HEK293 (cell line): ENCODE measurements around the gene MYBPH.

Experiments
- MYNN ChIP-seq: fragments of 450-650 bp; formaldehyde crosslinking; IDR thresholded peaks from 2 replicates; pipeline ENCODE4 v1.5.1; 2016; ENCODE audit warnings: missing biosample characterization, missing genetic modification characterization, borderline replicate concordance
- ZBTB11 ChIP-seq: fragments of 450-650 bp; formaldehyde crosslinking; conservative IDR thresholded peaks from 2 replicates; pipeline ENCODE4 v1.5.1; 2016; ENCODE audit warnings: low read depth, missing biosample characterization, missing genetic modification characterization
- ZBTB49 ChIP-seq: fragments of 450-650 bp; formaldehyde crosslinking; IDR thresholded peaks from 2 replicates; pipeline ENCODE4 v1.5.1; 2016; ENCODE audit warnings: missing biosample characterization, missing genetic modification characterization, low read depth
- ZNF24 ChIP-seq: fragments of 450-650 bp; formaldehyde crosslinking; IDR thresholded peaks from 2 replicates; pipeline ENCODE4 v1.5.1; 2016; ENCODE audit warnings: missing biosample characterization, missing genetic modification characterization
- ZNF521 ChIP-seq: fragments of 450-650 bp; formaldehyde crosslinking; IDR thresholded peaks from 2 replicates; pipeline ENCODE4 v1.5.1; 2017; ENCODE audit warnings: missing biosample characterization, mild to moderate bottlenecking, missing genetic modification characterization
- ZSCAN16 ChIP-seq: fragments of 450-650 bp; formaldehyde crosslinking; IDR thresholded peaks from 2 replicates; pipeline ENCODE4 v1.5.1; 2016; ENCODE audit warnings: missing biosample characterization, missing genetic modification characterization
- TF ChIP-seq, protein P1 (sequence below): fragments of 450-650 bp; formaldehyde crosslinking; IDR thresholded peaks from 2 replicates; pipeline ENCODE4 v1.5.1; 2016; ENCODE audit warnings: missing biosample characterization, missing genetic modification characterization

DNA sequence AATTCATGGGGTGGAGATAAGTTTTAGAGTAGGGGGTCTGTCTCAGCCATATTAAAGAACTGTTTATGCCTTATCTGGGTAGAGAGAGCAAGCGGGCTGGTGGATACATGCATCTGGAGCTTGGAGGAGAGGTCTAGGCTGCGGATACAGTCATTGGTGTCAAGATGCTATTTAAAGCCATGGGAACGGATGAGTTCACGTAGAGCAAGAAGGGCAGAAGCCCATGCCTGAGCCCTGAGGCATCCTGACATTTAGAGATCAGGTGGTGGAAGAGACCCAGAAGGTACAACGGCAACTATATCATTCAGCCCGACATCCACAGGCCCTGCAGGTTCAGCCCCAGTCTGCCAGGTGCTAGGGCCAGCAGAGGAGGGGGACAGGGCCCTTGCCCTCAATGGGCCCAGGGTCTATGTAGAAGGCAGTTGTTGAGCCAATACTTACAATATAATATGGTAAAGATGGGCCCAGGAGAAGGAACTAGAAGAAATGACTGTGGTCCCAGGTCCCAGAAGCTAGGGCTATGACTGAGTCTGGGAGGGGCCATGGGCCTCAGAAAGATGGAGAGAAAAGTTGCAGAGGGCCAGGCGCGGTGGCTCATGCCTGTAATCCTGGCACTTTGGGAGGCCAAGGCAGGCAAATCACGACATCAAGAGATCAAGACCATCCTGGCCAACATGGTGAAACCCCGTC lies 26.0 kb upstream of the MYBPH start:
- TF ChIP-seq MYNN (tag by site-specific recombination) (no peak), ZBTB11 (no peak), ZSCAN16 (tag by site-specific recombination) (no peak), ZBTB49 (tag by site-specific recombination) (no peak), ZNF521 (tag by site-specific recombination) (no peak), ZNF24 (tag by site-specific recombination) (no peak)
- TF ChIP-seq, protein P1, sequence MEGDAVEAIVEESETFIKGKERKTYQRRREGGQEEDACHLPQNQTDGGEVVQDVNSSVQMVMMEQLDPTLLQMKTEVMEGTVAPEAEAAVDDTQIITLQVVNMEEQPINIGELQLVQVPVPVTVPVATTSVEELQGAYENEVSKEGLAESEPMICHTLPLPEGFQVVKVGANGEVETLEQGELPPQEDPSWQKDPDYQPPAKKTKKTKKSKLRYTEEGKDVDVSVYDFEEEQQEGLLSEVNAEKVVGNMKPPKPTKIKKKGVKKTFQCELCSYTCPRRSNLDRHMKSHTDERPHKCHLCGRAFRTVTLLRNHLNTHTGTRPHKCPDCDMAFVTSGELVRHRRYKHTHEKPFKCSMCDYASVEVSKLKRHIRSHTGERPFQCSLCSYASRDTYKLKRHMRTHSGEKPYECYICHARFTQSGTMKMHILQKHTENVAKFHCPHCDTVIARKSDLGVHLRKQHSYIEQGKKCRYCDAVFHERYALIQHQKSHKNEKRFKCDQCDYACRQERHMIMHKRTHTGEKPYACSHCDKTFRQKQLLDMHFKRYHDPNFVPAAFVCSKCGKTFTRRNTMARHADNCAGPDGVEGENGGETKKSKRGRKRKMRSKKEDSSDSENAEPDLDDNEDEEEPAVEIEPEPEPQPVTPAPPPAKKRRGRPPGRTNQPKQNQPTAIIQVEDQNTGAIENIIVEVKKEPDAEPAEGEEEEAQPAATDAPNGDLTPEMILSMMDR: no peak
